Right lung (tissue), 5 donors: ENCODE data around the gene JAM3. TPM values are rescaled to one million over a fixed set of nuclear protein-coding genes. Genes with fewer than 3 reads are reported as not detected.
"Not testable (repeated sequence)": the region's sequence is repeated elsewhere in the genome, so short reads cannot be mapped to it uniquely, and the experiment has no call there.

Experiments
- DNase-seq, 2 donors: peaks; one replicate each; pipeline ENCODE4 v3.0.0-alpha.2; 2013
- polyA plus RNA-seq, 5 donors: library from polyadenylated mRNA; unstranded; fragments of 120-200 nt; gene quantifications; one replicate each; pipeline versions ENCODE4 v1.2.1 to v1.2.3, GENCODE V29; 2013; ENCODE audit warnings: inconsistent platforms in 1 of 5, low replicate concordance in 1 of 5; ENCODE audit not compliant: insufficient read length in 5 of 5, insufficient read depth in 1 of 5

The JAM3 gene
- polyA plus RNA-seq, 5 donors: 65.9 to 74.2 (median 71.9) TPM

DNA sequence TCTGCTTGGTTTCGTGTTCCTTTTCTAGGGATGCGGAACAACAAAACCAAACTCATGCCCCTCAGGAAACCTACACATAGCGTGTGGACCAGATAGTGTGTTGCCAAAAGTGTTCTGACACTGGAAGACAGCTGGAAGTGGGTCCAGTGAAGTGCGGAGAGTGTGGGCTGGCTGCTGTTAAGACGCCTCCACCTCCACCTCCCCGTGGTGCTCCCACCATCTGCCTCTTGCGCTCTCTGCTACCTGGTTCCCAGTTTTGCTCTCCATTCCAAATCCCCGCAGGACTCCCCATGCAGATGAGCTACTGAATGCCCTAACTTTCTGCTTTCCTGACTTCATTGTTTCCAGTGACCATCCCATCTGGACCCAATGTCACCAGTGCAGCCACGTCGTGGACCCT is 103.1 kb downstream of the JAM3 start:
- no peak for DNase-seq

DNA sequence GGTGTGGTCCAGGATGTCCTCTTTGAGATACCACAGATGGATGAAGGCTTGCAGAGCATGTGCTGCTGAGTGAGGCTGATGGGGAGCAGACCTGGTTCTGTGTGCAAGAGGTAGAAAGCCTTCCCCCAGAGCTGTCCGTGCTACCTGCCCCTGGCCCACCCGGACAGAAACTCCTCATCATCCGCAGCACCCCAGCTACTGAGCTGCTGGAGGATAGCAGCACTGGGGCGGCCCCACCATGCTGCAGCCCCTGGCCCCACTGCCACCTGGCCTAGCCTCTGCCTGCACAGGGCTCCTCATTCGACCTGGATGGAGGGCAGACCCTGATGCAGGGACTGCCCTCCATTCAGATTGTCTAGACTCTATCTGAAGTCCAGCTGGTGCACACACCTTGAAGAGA is 104.4 kb downstream of the JAM3 start:
- DNase-seq: no peak

DNA sequence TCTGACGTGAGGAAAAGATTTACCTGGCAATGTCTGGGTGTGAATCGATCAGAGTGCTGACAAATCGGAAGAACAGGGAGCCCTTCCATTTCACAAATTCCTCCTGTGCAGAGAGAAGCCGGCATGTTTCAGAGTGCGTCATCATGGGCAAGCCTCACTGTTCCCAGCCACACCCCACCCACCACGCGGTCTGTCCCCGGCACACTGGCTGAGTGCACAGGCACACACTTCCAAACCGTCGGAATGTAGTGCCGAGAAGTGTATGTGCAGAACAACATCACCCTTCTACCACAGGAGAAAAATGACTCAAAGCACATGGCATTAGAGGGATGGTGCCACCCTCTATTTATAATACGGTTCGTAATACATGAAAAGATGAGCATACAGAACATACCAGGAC is 107.4 kb downstream of the JAM3 start:
- DNase-seq: no peak

DNA sequence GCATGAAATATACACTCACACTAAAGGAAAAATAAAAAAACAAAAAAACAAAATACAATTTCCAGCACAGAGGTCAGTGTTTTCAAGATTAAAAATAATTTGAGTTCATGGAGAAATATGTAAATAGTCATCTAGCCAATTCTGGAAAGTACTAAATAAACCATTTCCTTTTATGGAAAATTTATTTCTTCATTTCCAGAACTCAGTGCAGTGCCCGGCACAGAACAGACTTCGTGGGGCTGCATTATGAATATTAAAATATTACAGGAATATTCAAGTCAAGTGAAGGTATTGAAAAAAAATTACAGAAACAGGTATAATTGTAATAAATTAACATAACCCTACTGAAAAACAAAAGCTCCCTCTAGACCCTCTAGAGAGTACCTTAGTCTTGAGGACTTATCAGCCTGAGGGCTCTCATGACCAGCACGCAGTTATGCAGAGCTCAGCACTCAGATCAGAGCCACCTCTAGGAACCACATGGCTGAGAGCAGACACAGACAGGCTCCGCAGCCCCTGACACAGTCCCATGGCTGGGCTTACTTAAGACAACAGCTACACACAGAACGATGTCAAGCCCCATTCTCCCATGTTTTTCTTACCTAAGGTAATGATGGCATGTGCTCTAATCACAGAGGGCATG is 109.3 kb downstream of the JAM3 start:
- no peak for DNase-seq

DNA sequence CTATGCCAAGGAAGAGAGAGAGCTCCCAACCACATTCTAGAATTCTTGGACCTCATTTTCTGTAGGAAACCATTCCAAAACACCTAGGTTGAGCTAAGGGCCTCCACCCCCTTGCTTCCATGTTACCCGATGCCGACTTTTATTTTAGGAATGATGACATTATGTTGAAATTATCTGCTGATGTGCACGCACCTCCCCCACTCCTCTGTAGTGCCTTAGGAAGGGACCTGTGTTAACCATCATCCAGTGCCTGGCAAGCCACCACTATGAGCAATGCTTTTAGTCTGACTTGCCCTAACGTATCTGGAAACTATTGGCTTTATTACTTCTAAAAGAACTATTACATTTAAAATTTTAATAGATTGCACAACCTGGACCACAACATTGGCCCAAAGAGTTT is 112.8 kb downstream of the JAM3 start:
- DNase-seq: no peak

DNA sequence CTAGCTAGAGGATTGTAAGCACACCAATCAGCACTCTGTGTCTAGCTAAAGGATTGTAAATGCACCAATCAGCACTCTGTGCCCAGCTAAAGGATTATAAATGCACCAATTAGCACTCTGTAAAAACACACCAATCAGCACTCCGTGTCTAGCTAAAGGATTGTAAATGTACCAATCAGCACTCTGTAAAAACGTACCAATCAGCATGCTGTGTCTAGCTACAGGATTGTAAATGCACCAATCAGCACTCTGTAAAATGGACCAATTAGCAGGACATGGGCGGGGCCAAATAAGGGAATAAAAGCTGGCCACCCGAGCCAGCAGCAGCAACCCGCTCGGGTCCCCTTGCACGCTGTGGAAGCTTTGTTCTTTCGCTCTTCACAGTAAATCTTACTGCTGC is 119.2 kb downstream of the JAM3 start:
- not testable (repeated sequence) for DNase-seq

DNA sequence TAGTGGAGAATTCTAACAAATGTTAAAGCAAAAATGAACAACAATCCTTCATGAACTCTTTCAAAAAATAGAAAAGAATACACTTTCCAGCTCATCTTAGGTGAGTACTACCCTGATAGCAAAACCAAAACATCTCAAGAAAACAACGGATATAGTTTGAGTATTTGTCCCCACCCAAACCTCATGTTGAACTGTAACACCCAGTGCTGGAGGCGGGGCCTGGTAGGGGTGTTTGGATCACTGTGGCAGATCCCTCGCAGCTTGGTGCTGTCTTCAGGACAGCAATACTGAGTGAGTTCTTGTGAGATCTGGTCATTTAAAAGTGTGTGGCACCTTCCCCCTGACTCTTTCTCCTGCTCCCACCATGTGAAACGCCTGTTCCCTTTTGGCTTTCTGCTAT is 127.9 kb downstream of the JAM3 start:
- no peak for DNase-seq

DNA sequence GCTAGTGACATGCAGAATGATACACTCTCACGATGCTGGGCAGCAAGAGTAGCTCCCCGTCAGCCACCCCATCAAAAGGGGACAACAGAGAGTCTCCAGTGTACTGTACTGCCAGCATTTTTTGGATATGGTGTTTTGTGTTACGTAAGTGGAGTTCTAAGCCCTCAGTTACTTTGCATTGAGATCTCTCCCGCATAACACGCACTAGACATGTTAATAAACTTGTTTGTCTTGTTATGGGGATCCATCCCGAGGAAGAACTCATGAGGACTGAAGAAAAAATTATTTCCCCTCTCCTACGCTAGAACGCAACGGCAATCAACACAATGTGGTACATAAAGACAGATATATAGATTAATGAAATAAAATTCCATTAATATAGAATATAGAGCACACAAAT is 130.7 kb downstream of the JAM3 start:
- DNase-seq: no peak

DNA sequence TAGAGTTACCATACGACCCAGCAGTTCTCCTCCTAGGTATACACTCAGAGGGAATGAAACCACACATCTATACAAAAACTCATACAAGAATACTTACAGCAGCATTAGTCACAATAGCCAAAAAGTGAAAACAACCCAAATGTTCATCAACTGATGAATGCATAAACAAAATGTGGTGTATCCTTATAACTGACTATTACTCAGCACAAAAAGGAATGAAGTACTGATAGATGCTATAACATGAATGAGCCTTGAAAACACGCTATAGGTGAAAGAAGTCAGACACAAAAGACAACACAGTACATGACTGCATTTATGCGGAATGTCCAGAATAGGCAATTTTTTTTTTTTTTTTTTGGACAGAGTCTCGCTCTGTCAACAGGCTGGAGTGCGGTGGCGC is 131.8 kb downstream of the JAM3 start:
- no peak for DNase-seq

Other genes starting within 250 kb of the JAM3 start
- not detected for gene SPATA19, start 223.6 kb upstream of the JAM3 start, polyA plus RNA-seq
- 1 to 10 TPM; 1.7 to 4.8 (median 2.0) TPM for gene IGSF9B, start 112.1 kb upstream of the JAM3 start, polyA plus RNA-seq
- gene NCAPD3, start 154.9 kb downstream of the JAM3 start, polyA plus RNA-seq: 10 to 100 TPM; 25.6 to 37.5 (median 33.5) TPM
- gene VPS26B, start 155.6 kb downstream of the JAM3 start, polyA plus RNA-seq: 10 to 100 TPM; 49.2 to 60.7 (median 54.7) TPM
- gene THYN1, start 184.3 kb downstream of the JAM3 start, polyA plus RNA-seq: 10 to 100 TPM; 64.5 to 77.8 (median 76.5) TPM
- 10 to 100 TPM; 31.4 to 38.7 (median 35.9) TPM for gene ACAD8, start 184.5 kb downstream of the JAM3 start, polyA plus RNA-seq
- under 1 TPM; 0.06 to 0.30 (median 0.08) TPM for gene GLB1L3, start 207.3 kb downstream of the JAM3 start, polyA plus RNA-seq